ENCODE data around the gene C2orf80. TPM values are rescaled to one million over a fixed set of nuclear protein-coding genes. Genes with fewer than 3 reads are reported as not detected.

Gene C2orf80
- total and polyA plus RNA-seq, 8 donors = not detected

DNA sequence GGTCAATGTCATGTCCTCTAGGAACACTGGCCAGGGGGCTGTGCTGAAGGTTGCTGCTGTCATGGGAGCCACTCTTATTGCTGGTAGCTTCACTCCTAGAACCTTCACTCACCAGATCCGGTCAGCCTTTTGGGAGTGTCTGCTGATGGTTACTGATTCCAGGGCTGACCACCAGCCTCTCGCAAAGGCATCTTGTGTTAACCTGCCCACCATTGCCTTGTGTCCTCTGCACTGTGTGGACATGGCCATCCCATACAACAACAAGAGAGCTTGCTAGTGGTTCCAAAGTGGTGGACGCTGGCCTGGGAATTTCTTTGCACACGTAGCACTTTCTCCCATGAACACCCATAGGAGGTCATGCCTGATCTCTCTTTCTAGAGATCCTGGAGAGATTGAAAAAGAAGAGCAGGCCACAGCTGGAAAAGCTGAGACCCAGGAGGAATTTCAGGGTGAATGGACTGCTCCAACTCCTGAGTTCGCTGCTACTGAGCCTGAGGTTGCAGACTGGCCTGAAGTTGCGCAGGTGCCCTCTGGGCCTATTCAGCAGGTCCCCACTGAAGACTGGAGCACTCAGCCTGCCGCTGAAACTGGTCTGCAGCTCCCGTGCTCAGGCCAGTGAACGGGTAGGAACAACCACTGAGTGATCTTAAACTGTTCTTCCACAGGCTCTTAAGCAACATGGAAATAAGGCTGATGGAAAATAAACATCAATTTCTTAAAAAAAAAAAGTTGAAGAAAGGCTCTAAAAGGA lies 18.7 kb upstream of the C2orf80 start:
- H3K4me1 ChIP-seq = no peaks in the 10 kb centered on the region
- H3K9me3 ChIP-seq = no peaks in the 10 kb centered on the region
- TF ChIP-seq POLR2A (IDR thresholded peaks at IDR 0.05) = no peak
- TF ChIP-seq, protein P1, sequence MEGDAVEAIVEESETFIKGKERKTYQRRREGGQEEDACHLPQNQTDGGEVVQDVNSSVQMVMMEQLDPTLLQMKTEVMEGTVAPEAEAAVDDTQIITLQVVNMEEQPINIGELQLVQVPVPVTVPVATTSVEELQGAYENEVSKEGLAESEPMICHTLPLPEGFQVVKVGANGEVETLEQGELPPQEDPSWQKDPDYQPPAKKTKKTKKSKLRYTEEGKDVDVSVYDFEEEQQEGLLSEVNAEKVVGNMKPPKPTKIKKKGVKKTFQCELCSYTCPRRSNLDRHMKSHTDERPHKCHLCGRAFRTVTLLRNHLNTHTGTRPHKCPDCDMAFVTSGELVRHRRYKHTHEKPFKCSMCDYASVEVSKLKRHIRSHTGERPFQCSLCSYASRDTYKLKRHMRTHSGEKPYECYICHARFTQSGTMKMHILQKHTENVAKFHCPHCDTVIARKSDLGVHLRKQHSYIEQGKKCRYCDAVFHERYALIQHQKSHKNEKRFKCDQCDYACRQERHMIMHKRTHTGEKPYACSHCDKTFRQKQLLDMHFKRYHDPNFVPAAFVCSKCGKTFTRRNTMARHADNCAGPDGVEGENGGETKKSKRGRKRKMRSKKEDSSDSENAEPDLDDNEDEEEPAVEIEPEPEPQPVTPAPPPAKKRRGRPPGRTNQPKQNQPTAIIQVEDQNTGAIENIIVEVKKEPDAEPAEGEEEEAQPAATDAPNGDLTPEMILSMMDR (IDR thresholded peaks at IDR 0.05) = no peak
- TF ChIP-seq POLR2AphosphoS5 (IDR thresholded peaks at IDR 0.05) = no peak
- TF ChIP-seq EP300 (IDR thresholded peaks at IDR 0.05) = no peak
- H3K27ac ChIP-seq = no peak overlapping the region
- no peak for DNase-seq
- intact Hi-C loops (cut with DNase I; ENCODE audit: low total_unique reads) = no loop called here
- no peak overlapping the region for H3K4me3 ChIP-seq
- H3K36me3 ChIP-seq = no peaks in the 10 kb centered on the region
- no peaks in the 10 kb centered on the region for H3K27me3 ChIP-seq
- 87 to 93% (median 89%) methylated on average over 8 to 9 of the region's 9 CpGs for WGBS, 5 donors

DNA sequence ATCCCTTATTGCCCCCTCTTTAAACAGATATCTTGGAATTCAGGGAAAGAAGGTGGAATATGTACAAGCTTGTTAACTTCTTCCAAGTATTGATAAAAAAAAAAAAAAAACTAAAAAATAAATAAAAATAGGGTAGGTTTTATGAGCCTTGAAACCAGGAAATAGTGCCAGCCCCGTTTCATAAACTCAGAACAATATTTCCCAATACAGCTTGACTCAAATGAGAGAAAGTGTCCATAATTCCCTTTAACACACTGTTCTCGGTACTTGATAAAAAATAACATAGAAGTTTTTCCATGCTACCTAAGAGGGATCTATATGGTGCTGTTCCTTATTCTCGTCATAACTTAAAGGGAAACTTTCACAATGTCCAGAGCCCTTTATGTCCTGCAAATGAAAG lies 17.9 kb upstream of the C2orf80 start:
- intact Hi-C loops (cut with DNase I; ENCODE audit: low total_unique reads) = no loop called here
- H3K9me3 ChIP-seq = no peaks in the 10 kb centered on the region
- H3K36me3 ChIP-seq = no peaks in the 10 kb centered on the region
- no peaks in the 10 kb centered on the region for H3K27me3 ChIP-seq
- no peak overlapping the region for H3K4me3 ChIP-seq
- 65 to 83% (median 75%) methylated on average over 3 of the region's 3 CpGs for WGBS, 5 donors
- H3K27ac ChIP-seq = no peak overlapping the region
- no peaks in the 10 kb centered on the region for H3K4me1 ChIP-seq
- no peak for DNase-seq
- no peak for TF ChIP-seq POLR2AphosphoS5 (IDR thresholded peaks at IDR 0.05)
- TF ChIP-seq POLR2A (IDR thresholded peaks at IDR 0.05) = no peak
- TF ChIP-seq EP300 (IDR thresholded peaks at IDR 0.05) = no peak
- TF ChIP-seq, protein P1 (IDR thresholded peaks at IDR 0.05) = no peak

DNA sequence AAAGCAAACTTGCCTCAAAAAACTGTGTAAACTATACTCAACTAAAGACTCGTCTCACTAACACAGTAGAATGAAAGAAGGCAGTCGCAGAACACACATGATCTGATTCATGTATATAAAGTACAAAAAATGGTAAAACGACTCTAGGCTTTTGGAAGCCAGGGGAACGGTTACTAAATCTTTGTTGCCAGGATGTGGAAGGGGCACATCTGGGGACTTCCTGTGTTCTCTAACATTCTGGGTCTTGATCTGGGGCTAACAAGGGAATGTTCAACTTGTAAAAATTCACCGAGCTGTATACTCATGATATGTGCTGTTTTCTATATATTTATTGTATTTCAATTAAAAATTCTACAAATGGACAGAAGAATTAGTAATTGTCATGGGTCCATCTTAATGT lies 14.3 kb upstream of the C2orf80 start:
- Histone ChIP-seq H3K27ac (no peak overlapping the region), H3K36me3 (no peaks in the 10 kb centered on the region), H3K4me1 (no peaks in the 10 kb centered on the region), H3K4me3 (no peak overlapping the region), H3K27me3 (no peaks in the 10 kb centered on the region), H3K9me3 (no peaks in the 10 kb centered on the region)
- TF ChIP-seq EP300 (IDR thresholded peaks at IDR 0.05) (no peak), POLR2AphosphoS5 (IDR thresholded peaks at IDR 0.05) (no peak), POLR2A (IDR thresholded peaks at IDR 0.05) (no peak)
- TF ChIP-seq, protein P1 (IDR thresholded peaks at IDR 0.05) = no peak
- 52 to 69% (median 67%) methylated on average over 5 of the region's 5 CpGs for WGBS, 5 donors
- no peak for DNase-seq
- intact Hi-C loops (cut with DNase I; ENCODE audit: low total_unique reads) = no loop called here

DNA sequence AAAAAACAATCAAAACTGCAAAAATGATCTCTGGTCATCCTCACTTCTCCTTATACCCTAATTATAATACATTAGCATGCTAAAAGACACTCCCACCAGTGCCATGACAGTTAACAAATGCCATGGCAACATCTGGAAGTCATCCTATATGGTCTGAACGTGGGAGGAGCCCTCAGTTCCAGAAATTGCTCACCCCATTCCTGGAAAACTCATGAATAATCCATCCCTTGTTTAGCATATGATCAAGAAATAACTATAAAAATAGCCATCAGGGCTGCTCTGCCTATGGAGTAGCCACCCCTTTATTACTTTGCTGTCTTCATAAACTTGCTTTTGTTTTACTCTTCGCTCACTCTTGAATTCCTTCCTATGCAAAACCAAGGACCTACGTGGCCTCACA lies 5.7 kb upstream of the C2orf80 start:
- TF ChIP-seq, protein P1 (IDR thresholded peaks at IDR 0.05) = no peak
- intact Hi-C loops (cut with DNase I; ENCODE audit: low total_unique reads) = no loop called here
- H3K9me3 ChIP-seq = no peaks in the 10 kb centered on the region

More for the DNA sequence above, 5.7 kb upstream of the C2orf80 start:
- no peak for DNase-seq
- no peaks in the 10 kb centered on the region for H3K36me3 ChIP-seq
- peaks cover 0 to 6% (median 0%) of the 10 kb centered on the region in 3 donors for H3K27me3 ChIP-seq
- 81 to 88% (median 85%) methylated on average over 3 of the region's 3 CpGs for WGBS, 5 donors
- H3K27ac ChIP-seq = no peak overlapping the region
- no peak overlapping the region for H3K4me3 ChIP-seq
- H3K4me1 ChIP-seq = no peaks in the 10 kb centered on the region
